ENCODE measurements around the gene NUCKS1. TPM values are rescaled to one million over a fixed set of nuclear protein-coding genes. Genes with fewer than 3 reads are reported as not detected.

Gene NUCKS1
- total RNA-seq, 1 donor from 2014 or later: 104 TPM

- H3K4me3 ChIP-seq (ENCODE audit: low read depth, low read length): no peak overlapping the region
- no peak for TF ChIP-seq CTCF (conservative IDR thresholded peaks at IDR 0.05; ENCODE audit: low read depth, low read length)
- no peak for DNase-seq (ENCODE audit: low read depth)
Observed at GRCh38 chr1:205665201-205666045, 84.6 kb downstream of the NUCKS1 start.

- TF ChIP-seq CTCF (conservative IDR thresholded peaks at IDR 0.05; ENCODE audit: low read depth, low read length): no peak
Observed at GRCh38 chr1:205664399-205665017, 85.5 kb downstream of the NUCKS1 start.

GRCh38 chr1:205663286-205663936 lies 86.6 kb downstream of the NUCKS1 start:
- no peak for DNase-seq (ENCODE audit: low read depth)
- TF ChIP-seq CTCF (conservative IDR thresholded peaks at IDR 0.05; ENCODE audit: low read depth, low read length): no peak
- no peak overlapping the region for H3K4me3 ChIP-seq (ENCODE audit: low read depth, low read length)

More at GRCh38 chr1:205664399-205665017, 85.5 kb downstream of the NUCKS1 start:
- no peak for DNase-seq (ENCODE audit: low read depth)
- H3K4me3 ChIP-seq (ENCODE audit: low read depth, low read length): no peak overlapping the region

Other genes starting within 250 kb of the NUCKS1 start
- gene CDK18, start 245.5 kb downstream of the NUCKS1 start, total RNA-seq: 4.6 and 17.3 TPM in 2 replicates
- gene ELK4, start 118.2 kb downstream of the NUCKS1 start, total RNA-seq: 12.0 and 12.8 TPM in 2 replicates
- gene SLC45A3, start 69.7 kb downstream of the NUCKS1 start, total RNA-seq: 6.5 and 9.1 TPM in 2 replicates
- 10.0 and 12.0 TPM in 2 replicates for gene RAB29, start 25.3 kb upstream of the NUCKS1 start, total RNA-seq
- 10.9 and 14.0 TPM in 2 replicates for gene SLC41A1, start 63.0 kb upstream of the NUCKS1 start, total RNA-seq
- gene PM20D1, start 100.0 kb upstream of the NUCKS1 start, total RNA-seq: not detected in 2 replicates
- gene SLC26A9, start 193.3 kb upstream of the NUCKS1 start, total RNA-seq: not detected in 2 replicates